Prostate gland (tissue), 2 donors: Measurements from ENCODE around the gene TBC1D22A. TPM values are rescaled to one million over a fixed set of nuclear protein-coding genes. Genes with fewer than 3 reads are reported as not detected.

Experiments used
- DNase-seq: peaks from one replicate; pipeline ENCODE4 v3.0.0-alpha.2; 2019; ENCODE audit warnings: low spot score
- H3K27ac ChIP-seq, 2 donors: fragments of 200-600 bp; sonication (generic); 2 replicates each; pipeline ENCODE4 v1.5.1; 2017 to 2019
- H3K27me3 ChIP-seq: fragments of 200-600 bp; sonication (generic); replicated peaks from 2 replicates; pipeline ENCODE4 v1.5.1; 2019; ENCODE audit not compliant: insufficient read depth
- H3K36me3 ChIP-seq, 2 donors: fragments of 200-600 bp; sonication (generic); 1 replicate in 1 of 2; 2 replicates in 1 of 2; pipeline versions ENCODE4 v1.5.1 to v1.8.1; 2017 to 2019
- H3K4me1 ChIP-seq: fragments of 200-600 bp; sonication (generic); replicated peaks from 2 replicates; pipeline ENCODE4 v1.5.1; 2019
- H3K4me3 ChIP-seq, 2 donors: fragments of 200-600 bp; sonication (generic); 2 replicates each; pipeline ENCODE4 v1.5.1; 2017 to 2019
- H3K9me3 ChIP-seq: fragments of 200-600 bp; sonication (generic); 2 replicates; pipeline ENCODE4 v1.5.1; 2017
- CTCF ChIP-seq, 4 experiments: fragments of 200-600 bp in 2 of 4; fragments of 450-650 bp in 2 of 4; sonication (generic) in 2 of 4; IDR thresholded peaks; 1 replicate in 3 of 4; 2 replicates in 1 of 4; pipeline ENCODE4 v1.5.1; 2016 to 2019; ENCODE audit warnings: antibody characterized with exemption in 4 of 4, mild to moderate bottlenecking in 2 of 4, moderate library complexity in 2 of 4
- POLR2A ChIP-seq: fragments of 450-650 bp; IDR thresholded peaks from one replicate; pipeline ENCODE4 v1.6.1; 2016; ENCODE audit warnings: antibody characterized with exemption, mild to moderate bottlenecking
- POLR2AphosphoS5 ChIP-seq: sonication (generic); formaldehyde crosslinking; IDR thresholded peaks from one replicate; pipeline ENCODE4 v1.6.1; 2017; ENCODE audit warnings: antibody characterized with exemption
- WGBS: methylation state at CpG from one replicate; pipeline ENCODE4 v1.1.5; 2018; 5-methylcytosine and 5-hydroxymethylcytosine counted together
- intact Hi-C: fragments of 100-400 bp; cut with DNase I; formaldehyde crosslinking; loops from one replicate; pipeline ENCODE4 v1.14.2; 2022
- total RNA-seq, 2 donors: library from RNA; depleted of rRNA; stranded (reverse); fragments of >200 nt; gene quantifications; one replicate each; pipeline ENCODE4 v1.1.0, GENCODE V29; 2016

Gene TBC1D22A
- total RNA-seq, 2 donors from 2014 or later = 16.0 to 30.7 TPM

- intact Hi-C loops = no loop called here
- H3K4me3 ChIP-seq = no peak overlapping the region
- no peaks in the 10 kb centered on the region for H3K4me1 ChIP-seq
- no peaks in the 10 kb centered on the region for H3K9me3 ChIP-seq
- peaks cover 0 to 8% of the 10 kb centered on the region in 2 donors for H3K36me3 ChIP-seq
- H3K27me3 ChIP-seq = no peaks in the 10 kb centered on the region
- 87% methylated on average over 19 of the region's 19 CpGs for WGBS
- DNase-seq = no peak
- no peak overlapping the region for H3K27ac ChIP-seq
- no peak for TF ChIP-seq POLR2A
- TF ChIP-seq POLR2AphosphoS5 = no peak
- no peak for TF ChIP-seq CTCF (IDR thresholded peaks at IDR 0.05)
These were observed 301.6 kb downstream of the TBC1D22A start for GRCh38 chr22:47064016-47064415.

GRCh38 chr22:47064416-47064815, 302.0 kb downstream of the TBC1D22A start:
- Histone ChIP-seq H3K27me3 (no peaks in the 10 kb centered on the region), H3K36me3 (peaks cover 0 to 8% of the 10 kb centered on the region in 2 donors), H3K9me3 (no peaks in the 10 kb centered on the region), H3K4me1 (no peaks in the 10 kb centered on the region), H3K4me3 (no peak overlapping the region), H3K27ac (no peak overlapping the region)
- 79% methylated on average over 10 of the region's 10 CpGs for WGBS
- TF ChIP-seq CTCF (IDR thresholded peaks at IDR 0.05) (no peak), POLR2A (no peak), POLR2AphosphoS5 (no peak)
- intact Hi-C loops = no loop called here
- no peak for DNase-seq

- H3K4me3 ChIP-seq = no peak overlapping the region
- intact Hi-C loops = no loop called here
- DNase-seq = no peak
- peaks cover 0 to 8% of the 10 kb centered on the region in 2 donors for H3K36me3 ChIP-seq
- 92% methylated on average over 26 of the region's 26 CpGs for WGBS
- H3K27ac ChIP-seq = no peak overlapping the region
- H3K27me3 ChIP-seq = no peaks in the 10 kb centered on the region
- no peaks in the 10 kb centered on the region for H3K4me1 ChIP-seq
- H3K9me3 ChIP-seq = no peaks in the 10 kb centered on the region
- TF ChIP-seq POLR2A (no peak), CTCF (IDR thresholded peaks at IDR 0.05) (no peak), POLR2AphosphoS5 (no peak)
These were observed 303.5 kb downstream of the TBC1D22A start for GRCh38 chr22:47065756-47066615.

- Histone ChIP-seq H3K9me3 (no peaks in the 10 kb centered on the region), H3K27me3 (no peaks in the 10 kb centered on the region), H3K4me1 (no peaks in the 10 kb centered on the region), H3K4me3 (no peak overlapping the region), H3K36me3 (peaks cover 0 to 8% of the 10 kb centered on the region in 2 donors), H3K27ac (no peak overlapping the region)
- no peak for DNase-seq
- TF ChIP-seq CTCF (IDR thresholded peaks at IDR 0.05) = no peak
- no peak for TF ChIP-seq POLR2AphosphoS5
- TF ChIP-seq POLR2A = no peak
- WGBS = 98% methylated on average over 6 of the region's 7 CpGs
- intact Hi-C loops = no loop called here
These were observed 304.1 kb downstream of the TBC1D22A start for GRCh38 chr22:47066616-47066905.

GRCh38 chr22:47067321-47067890, 305.0 kb downstream of the TBC1D22A start:
- intact Hi-C loops = no loop called here
- DNase-seq = no peak
- WGBS = 77% methylated on average over 13 of the region's 13 CpGs

More at GRCh38 chr22:47067321-47067890, 305.0 kb downstream of the TBC1D22A start:
- TF ChIP-seq POLR2A = no peak
- no peak for TF ChIP-seq POLR2AphosphoS5
- no peak for TF ChIP-seq CTCF (IDR thresholded peaks at IDR 0.05)
- Histone ChIP-seq H3K27me3 (no peaks in the 10 kb centered on the region), H3K27ac (no peak overlapping the region), H3K4me1 (no peaks in the 10 kb centered on the region), H3K36me3 (peaks cover 0 to 8% of the 10 kb centered on the region in 2 donors), H3K4me3 (no peak overlapping the region), H3K9me3 (no peaks in the 10 kb centered on the region)
